Measurements from ENCODE around the gene NACC1.

DNA sequence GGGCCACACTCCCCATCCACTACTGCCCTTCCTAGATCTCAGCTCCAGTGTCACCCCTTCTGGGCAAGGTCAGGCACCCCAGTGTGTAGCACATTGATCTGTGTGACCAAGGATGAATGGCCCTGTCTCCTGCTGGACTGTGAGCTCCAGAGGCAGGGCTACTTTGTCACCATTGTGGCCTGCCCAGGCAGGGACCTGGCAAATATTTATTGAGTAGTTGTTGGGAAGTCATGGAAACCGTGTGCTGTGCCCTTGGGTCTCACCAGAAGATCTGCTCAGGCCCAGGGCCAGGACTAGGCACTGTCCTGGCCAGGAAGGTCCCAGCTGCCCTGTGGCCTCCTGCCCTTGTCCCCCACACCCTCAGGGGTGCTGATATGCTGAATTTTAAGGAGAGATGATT is 10.5 kb downstream of the NACC1 start:
- TF ChIP-seq YY1 (IDR thresholded peaks at IDR 0.05; ENCODE audit: low read depth) = no peak
- no peak for TF ChIP-seq NFIC (IDR thresholded peaks at IDR 0.05)
- no peak for TF ChIP-seq TAF1 (IDR thresholded peaks at IDR 0.05; ENCODE audit: low read depth)
- TF ChIP-seq, protein P1, sequence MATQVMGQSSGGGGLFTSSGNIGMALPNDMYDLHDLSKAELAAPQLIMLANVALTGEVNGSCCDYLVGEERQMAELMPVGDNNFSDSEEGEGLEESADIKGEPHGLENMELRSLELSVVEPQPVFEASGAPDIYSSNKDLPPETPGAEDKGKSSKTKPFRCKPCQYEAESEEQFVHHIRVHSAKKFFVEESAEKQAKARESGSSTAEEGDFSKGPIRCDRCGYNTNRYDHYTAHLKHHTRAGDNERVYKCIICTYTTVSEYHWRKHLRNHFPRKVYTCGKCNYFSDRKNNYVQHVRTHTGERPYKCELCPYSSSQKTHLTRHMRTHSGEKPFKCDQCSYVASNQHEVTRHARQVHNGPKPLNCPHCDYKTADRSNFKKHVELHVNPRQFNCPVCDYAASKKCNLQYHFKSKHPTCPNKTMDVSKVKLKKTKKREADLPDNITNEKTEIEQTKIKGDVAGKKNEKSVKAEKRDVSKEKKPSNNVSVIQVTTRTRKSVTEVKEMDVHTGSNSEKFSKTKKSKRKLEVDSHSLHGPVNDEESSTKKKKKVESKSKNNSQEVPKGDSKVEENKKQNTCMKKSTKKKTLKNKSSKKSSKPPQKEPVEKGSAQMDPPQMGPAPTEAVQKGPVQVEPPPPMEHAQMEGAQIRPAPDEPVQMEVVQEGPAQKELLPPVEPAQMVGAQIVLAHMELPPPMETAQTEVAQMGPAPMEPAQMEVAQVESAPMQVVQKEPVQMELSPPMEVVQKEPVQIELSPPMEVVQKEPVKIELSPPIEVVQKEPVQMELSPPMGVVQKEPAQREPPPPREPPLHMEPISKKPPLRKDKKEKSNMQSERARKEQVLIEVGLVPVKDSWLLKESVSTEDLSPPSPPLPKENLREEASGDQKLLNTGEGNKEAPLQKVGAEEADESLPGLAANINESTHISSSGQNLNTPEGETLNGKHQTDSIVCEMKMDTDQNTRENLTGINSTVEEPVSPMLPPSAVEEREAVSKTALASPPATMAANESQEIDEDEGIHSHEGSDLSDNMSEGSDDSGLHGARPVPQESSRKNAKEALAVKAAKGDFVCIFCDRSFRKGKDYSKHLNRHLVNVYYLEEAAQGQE (IDR thresholded peaks at IDR 0.05; ENCODE audit: low read depth) = no peak
- no peak for TF ChIP-seq CEBPB (IDR thresholded peaks at IDR 0.05)
- no peak for TF ChIP-seq RAD21 (IDR thresholded peaks at IDR 0.05; ENCODE audit: low read depth)
- TF ChIP-seq EP300 (IDR thresholded peaks at IDR 0.05; ENCODE audit: borderline replicate concordance) = no peak
- no peak for TF ChIP-seq CREB1 (IDR thresholded peaks at IDR 0.05; ENCODE audit: low read depth)
- TF ChIP-seq FOXM1 (IDR thresholded peaks at IDR 0.05; ENCODE audit: borderline replicate concordance, low read depth) = no peak
- no peak for TF ChIP-seq ZBTB7A (IDR thresholded peaks at IDR 0.05; ENCODE audit: low read depth)
- TF ChIP-seq EGR1 (IDR thresholded peaks at IDR 0.05) = no peak
